Activated CD4-positive, alpha-beta T cell treated with anti-CD3 and anti-CD28 coated beads, Interleukin-2, amount 50 U/mL, for 48 hours (primary cell): Measurements from ENCODE around the gene SP1.
"Not testable (repeated sequence)": the region's sequence is repeated elsewhere in the genome, so short reads cannot be mapped to it uniquely, and the experiment has no call there.

Experiments used
- DNase-seq, 2 experiments: peaks; one replicate each; pipeline ENCODE4 v3.0.0-alpha.2; 2020

SP1 gene

GRCh38 chr12:53380104-53380793, at the start of gene SP1:
SP1 (plus strand) TSS chr12:53380176; CDS start chr12:53380292, 116 bp downstream.
- peak; percentile 100 for DNase-seq

DNA sequence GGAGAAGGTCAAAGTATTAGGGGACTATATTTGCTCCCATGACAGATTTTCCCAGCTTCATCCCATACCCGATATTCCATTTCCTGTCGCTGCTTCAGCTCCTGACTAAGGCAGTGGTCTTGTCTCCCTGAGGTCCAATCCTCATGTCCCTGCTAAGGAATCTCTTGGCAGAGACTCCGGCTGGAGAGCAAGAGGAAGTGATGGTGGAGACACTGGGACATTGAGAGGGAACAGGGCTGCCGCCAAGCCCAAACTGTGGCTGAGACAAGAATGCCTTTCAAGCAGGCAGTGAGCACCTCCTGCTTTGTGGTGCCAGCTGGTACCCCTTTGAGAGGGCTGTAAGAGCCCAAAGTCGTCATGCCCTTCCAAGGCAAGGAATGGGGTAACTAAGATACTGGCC, 49.3 kb upstream of the SP1 start:
- no peak for DNase-seq

DNA sequence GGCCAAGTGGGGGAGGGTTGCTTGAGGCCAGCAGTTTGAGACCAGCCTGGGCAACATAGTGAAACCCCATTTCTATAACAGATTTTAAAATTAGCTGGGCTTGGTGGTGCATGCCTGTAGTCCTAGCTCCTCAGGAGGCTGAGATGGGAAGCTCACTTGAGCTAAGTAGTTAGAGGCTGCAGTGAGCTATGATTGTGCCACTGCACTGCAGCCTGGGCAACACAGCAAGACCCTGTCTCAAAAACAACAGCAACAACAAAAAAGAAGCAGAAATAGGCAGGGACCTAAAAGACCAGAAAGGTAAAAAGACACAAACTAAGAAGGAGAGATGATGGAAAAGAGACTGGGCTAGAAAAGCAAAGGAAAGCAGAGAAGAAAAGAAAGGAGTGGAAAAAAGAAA, 47.6 kb upstream of the SP1 start:
- DNase-seq = not testable (repeated sequence)

DNA sequence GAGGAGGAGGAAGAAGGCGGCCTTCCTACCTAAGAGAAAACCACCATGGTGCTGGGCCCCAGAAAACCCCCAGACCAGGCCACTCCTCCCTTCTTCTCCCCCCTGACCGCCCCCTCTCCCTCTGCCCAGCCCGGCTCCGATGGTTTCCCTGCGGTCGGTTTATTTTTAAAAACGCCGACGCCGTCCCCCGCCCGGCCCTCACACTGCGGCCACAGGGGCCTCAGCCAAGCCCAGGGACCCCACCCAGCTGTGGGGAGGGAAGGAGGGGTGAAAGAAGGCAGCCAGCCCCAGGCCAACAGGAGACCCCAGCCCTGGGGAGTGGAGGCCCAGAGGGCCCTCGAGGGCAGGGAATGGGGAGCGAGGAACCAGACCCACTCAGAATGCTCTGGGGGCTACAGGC, 47.2 kb upstream of the SP1 start:
- no peak for DNase-seq

- DNase-seq = no peak
Measured at GRCh38 chr12:53333289-53333688, 46.7 kb upstream of the SP1 start.

GRCh38 chr12:53333845-53334244, 46.1 kb upstream of the SP1 start:
- DNase-seq = no peak

GRCh38 chr12:53334822-53335221, 45.2 kb upstream of the SP1 start:
- no peak for DNase-seq

GRCh38 chr12:53336181-53336681, 43.7 kb upstream of the SP1 start, which contains the start of gene SP7:
SP7 (minus strand) TSS chr12:53336354; CDS start chr12:53335646, 708 bp downstream.
- no peak for DNase-seq

DNA sequence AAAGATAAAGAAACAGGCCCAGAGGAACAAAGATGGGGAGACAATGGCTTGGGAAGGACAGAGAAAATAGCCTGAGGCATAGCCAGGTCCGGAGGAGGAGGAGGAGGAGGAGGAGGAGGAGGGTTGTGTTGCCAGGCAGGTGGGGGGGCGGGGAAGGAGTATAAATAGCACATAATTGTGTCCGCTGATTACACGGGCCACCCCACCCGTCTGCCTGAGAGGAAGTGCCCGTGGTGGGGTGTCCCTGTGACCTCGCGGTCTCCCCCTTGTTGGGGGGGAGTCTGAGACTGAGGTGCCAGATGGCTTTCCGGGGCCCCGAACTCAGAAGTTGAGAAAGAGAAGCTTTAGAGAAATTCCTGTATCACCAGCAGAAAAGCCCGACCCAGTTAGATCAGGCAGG, 42.0 kb upstream of the SP1 start:
- DNase-seq = no peak

GRCh38 chr12:53338916-53339315, 41.1 kb upstream of the SP1 start:
- DNase-seq = no peak

GRCh38 chr12:53340398-53340797, 39.6 kb upstream of the SP1 start:
- DNase-seq = no peak

GRCh38 chr12:53343449-53343848, 36.5 kb upstream of the SP1 start:
- DNase-seq = no peak

DNA sequence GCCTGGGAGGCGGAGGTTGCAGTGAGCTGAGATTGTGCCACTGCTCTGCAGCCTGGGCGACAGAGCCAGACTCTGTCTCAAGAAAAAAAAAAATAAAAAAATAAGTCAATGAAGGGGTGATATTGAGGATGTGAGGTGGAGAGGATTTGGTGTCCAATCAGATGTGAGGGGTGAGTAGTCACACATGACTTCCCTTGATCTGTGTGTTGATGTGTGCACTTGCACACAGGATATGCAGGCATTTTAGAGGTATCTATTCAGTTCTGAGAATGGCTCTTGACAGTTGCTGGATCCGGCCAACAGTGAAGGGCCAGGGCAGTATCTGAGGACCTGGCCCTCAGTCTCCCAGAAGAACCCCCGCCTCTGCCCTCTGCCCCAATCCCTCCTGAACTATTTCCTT, 36.0 kb upstream of the SP1 start:
- no peak for DNase-seq

DNA sequence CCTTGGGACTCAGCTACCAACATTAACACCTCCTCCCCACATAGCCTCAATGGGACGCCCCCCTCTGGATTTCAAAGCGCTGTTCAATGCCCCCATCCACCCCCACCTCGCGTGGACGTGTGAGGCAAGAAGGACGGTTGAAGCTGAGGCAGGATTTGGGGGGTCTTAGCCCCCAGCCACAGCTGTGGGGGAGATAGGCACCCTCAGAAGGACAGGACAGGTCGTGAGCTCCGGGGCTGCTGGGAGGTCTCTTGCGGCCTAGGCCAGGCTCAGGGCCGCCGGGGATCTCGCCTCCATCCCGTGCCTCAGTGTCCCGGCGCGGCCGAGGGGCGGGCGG, 35.5 kb upstream of the SP1 start:
- no peak for DNase-seq

DNA sequence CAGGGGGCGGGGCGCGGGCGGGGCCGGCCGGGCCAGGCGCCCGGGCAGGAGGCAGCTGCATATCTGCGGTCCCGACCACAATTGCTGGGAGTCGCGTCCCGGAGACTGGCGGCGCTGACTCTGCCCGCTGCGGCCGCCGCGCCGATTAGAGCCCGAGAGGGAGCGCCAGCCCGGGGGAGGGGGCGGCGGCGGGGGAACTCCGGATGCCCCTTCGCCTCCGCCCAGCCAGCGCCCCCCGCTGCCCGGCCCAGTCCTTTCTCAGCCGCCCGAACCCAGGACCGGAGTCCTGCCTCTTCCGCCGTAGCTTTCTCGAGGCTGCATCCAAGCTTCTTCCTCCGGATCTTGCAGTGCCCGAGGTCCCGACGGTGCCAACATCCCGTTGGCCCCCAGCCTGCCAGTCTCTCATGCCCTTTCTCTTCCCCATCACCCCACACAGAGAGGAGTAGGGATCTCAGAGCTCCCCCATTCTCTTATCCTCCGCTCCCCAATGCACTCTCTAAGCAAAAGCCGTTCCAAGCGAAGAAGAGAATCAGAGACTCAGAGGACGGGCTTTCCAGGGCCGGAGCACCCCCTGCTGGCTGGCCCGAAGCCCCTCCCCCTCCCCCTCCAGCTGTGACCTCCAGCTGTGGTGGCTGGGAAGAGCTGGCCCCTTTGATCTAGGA, 35.0 kb upstream of the SP1 start:
- peak; percentile 80 to 84 for DNase-seq

GRCh38 chr12:53345486-53346188, 34.3 kb upstream of the SP1 start:
- DNase-seq = no peak

DNA sequence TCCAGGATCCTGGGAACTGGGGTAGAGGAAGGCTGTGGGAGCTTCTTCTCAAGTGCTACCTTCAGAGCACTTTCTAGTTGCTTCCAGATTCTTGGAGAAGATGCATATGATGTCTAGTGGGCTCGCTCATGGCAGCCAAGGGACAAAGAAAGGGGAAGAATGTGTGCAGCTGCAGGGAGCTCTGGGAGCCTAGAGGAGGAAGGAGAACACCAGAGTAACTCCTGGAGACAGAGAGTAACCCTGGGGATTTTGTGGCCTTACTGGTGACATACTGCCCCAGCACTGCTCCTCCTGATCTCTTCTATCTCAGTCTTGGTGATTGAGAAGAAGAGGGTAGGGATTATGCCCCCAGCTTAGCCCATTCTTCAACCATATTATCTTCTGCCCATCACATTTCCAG, 33.5 kb upstream of the SP1 start:
- DNase-seq = no peak

DNA sequence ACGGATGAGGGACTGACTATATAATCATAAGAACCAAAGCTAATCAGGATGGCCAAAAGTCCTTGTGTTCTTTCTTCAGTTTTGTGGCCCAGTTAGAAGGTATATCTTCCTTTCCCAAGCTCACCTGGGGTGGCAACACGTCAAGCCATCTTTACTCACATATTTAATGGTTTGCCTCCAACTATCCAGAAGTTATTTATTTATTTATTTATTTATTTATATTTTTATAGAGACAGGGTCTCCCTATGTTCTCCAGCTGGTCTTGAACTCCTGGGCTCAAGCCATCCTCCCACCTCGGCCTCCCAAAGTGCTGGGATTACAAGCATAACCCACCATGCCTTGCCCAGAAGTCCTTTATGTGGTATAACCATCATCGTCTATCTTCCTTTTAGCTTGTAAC, 32.1 kb upstream of the SP1 start:
- DNase-seq = no peak

- DNase-seq = peak; percentile 86 to 87
Measured at GRCh38 chr12:53352331-53353256, 27.4 kb upstream of the SP1 start.

DNA sequence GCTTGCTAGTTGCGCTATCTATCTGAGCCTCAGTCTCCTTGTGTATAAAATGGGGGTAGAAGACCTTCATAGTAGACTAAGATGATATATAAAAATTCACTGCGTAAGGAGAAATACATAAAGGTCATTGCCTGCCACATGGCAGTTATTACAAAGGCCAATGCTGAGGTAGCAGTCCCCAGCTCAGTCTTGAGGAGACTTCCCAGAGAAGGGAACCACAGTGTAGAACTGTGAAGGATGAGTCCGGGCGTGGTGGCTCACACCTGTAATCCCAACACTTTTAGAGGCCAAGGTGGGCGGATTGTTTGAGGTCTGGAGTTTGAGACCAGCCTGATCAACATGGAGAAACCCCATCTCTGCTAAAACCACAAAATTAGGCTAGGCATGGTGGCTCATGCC, 26.7 kb upstream of the SP1 start:
- DNase-seq = no peak

DNA sequence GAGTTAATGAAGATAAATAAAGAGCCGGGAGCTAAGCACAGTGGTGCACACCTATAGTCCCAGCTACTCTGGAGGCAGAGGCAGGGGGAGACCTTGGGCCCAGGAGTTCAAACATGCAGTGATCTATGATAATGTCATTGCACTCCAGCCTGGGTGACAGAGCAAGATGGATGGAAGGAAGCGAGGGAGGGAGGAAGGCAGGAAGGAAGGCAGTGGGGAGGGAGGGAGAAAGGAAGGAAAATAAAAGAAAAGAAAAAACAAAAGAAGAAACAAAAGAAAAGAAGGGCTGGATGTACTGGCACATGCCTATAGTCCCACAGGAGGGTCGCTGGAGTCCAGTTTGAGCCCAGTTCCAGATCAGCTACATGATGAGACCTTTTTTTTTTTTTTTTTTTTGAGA, 24.9 kb upstream of the SP1 start:
- no peak for DNase-seq

- DNase-seq = no peak
Measured at GRCh38 chr12:53358836-53359419, 21.0 kb upstream of the SP1 start.
